Heart left ventricle (tissue), 16 donors: Measurements from ENCODE around the gene POLR1A. TPM values are rescaled to one million over a fixed set of nuclear protein-coding genes. Genes with fewer than 3 reads are reported as not detected.
A peak's percentile ranks its signal among the peaks of the same experiment; 100 is the strongest.

ENCODE experiments used
- ATAC-seq, 4 donors: fragments of 200-7000 bp; cut with Tn5 transposase; one replicate each; pipeline ENCODE4 v1.9.1; 2020 to 2022; ENCODE audit warnings: moderate library complexity in 4 of 4, mild to moderate bottlenecking in 3 of 4, moderate number of reproducible peaks in 1 of 4
- DNase-seq, 5 donors: peaks; one replicate each; pipeline ENCODE4 v3.0.0-alpha.2; 2020
- H3K27ac ChIP-seq, 12 donors: fragments of 200-600 bp; sonication (generic) in 4 of 12; one replicate each; pipeline versions ENCODE4 v1.5.0 to v1.8.0; 2016 to 2022; ENCODE audit warnings: mild to moderate bottlenecking in 2 of 12
- H3K27me3 ChIP-seq, 9 donors: fragments of 200-600 bp; sonication (generic) in 2 of 9; one replicate each; pipeline versions ENCODE4 v1.5.1 to v1.8.0; 2016 to 2022; ENCODE audit warnings: mild to moderate bottlenecking in 3 of 9
- H3K36me3 ChIP-seq, 9 donors: fragments of 200-600 bp; sonication (generic) in 2 of 9; one replicate each; pipeline versions ENCODE4 v1.5.0 to v1.8.0; 2018 to 2022; ENCODE audit warnings: mild to moderate bottlenecking in 2 of 9
- H3K4me1 ChIP-seq, 12 donors: fragments of 200-600 bp; sonication (generic) in 4 of 12; one replicate each; pipeline versions ENCODE4 v1.5.0 to v1.8.0; 2016 to 2022; ENCODE audit warnings: mild to moderate bottlenecking in 3 of 12
- H3K4me3 ChIP-seq, 12 donors: fragments of 200-600 bp; sonication (generic) in 4 of 12; one replicate each; pipeline versions ENCODE4 v1.5.0 to v1.8.0; 2017 to 2022; ENCODE audit warnings: mild to moderate bottlenecking in 9 of 12, moderate library complexity in 4 of 12
- H3K9me3 ChIP-seq, 12 donors: fragments of 200-600 bp; sonication (generic) in 4 of 12; one replicate each; pipeline versions ENCODE4 v1.5.0 to v1.8.0; 2016 to 2022; ENCODE audit warnings: mild to moderate bottlenecking in 1 of 12
- POLR2A ChIP-seq, 2 donors: fragments of 450-650 bp; IDR thresholded peaks; one replicate each; pipeline ENCODE4 v1.6.1; 2017; ENCODE audit warnings: antibody characterized with exemption in 2 of 2, mild to moderate bottlenecking in 2 of 2, moderate library complexity in 2 of 2
- WGBS, 4 donors: extraction: QIAGEN DNeasy Blood & Tissue Kit in 2 of 4; methylation state at CpG; one replicate each; pipeline versions ENCODE4 v1.1.5 to v1.1.7; 2013 to 2018; 5-methylcytosine and 5-hydroxymethylcytosine counted together
- intact Hi-C, 10 donors: fragments of 100-400 bp; cut with DNase I; formaldehyde crosslinking; loops; one replicate each; pipeline versions ENCODE4 v1.11.1 to v1.14.2; 2022
- long read RNA-seq, 3 donors: library from polyadenylated mRNA; unstranded; transcript quantifications; one replicate each; pipeline ENCODE4 v2.0.0, GENCODE V29; 2020 to 2021
- polyA plus RNA-seq, 2 donors: library from polyadenylated mRNA; stranded (reverse); fragments of 200-250 nt; gene quantifications; one replicate each; pipeline ENCODE4 v1.2.3, GENCODE V29; 2013
- total RNA-seq, 9 donors: library from RNA; depleted of rRNA in 2 of 9; stranded (reverse); fragments of >200 nt in 2 of 9; fragmentation: NEBNext Ultra II Directional in 3 of 9; extraction: Animal tissue kit (Norgen Biotek cat#: 25700) in 3 of 9; gene quantifications; one replicate each; pipeline versions ENCODE4 v1.1.0 to v1.2.4, GENCODE V29; 2016 to 2023
- TF ChIP-seq, protein P1 (sequence below), 12 donors: fragments of 200-600 bp; sonication (generic) in 4 of 12; IDR thresholded peaks; one replicate each; pipeline versions ENCODE4 v1.5.0 to v1.8.0; 2018 to 2022; ENCODE audit warnings: antibody characterized with exemption in 12 of 12, mild to moderate bottlenecking in 5 of 12
- donor health status: ischemic (EF 13 %, LVEDD 7.1; RV severe dilation, severe dysfunction).
- donor health status: healthy with polysubstance abuse.
- donor health status: DM: no; HTN: yes; CAD: no.
- donor health status: DM: no; HTN: no; CAD: no.
- donor health status: ischemic (EF 25% LVEDD 6.9; RV normal size, moderate dysfunction).
- donor health status: ischemic (EF 25% LVEDD 5.7; RV mildly dilated, moderate dysfunction).
- donor health status: healthy.
- donor health status: DM: yes; HTN: yes; CAD: no.
- donor health status: ischemic (EF 35%, LVEDD 5.7; RV mildly dilated, moderate dysfunction).
- donor health status: nonischemic (EF 11% LVEDD 7.7; RV severe dilation, severe dysfunction).
- donor health status: DM: yes; HTN: yes; CAD: no.
- donor health status: PGD.
- donor health status: ischemic (EF 29% LVEDD 5.4; RV normal size, mild dysfunction).
- donor health status: nonischemic (EF 23%, LVEDD 6.1; RV moderate dilation, normal function).

POLR1A gene
- total RNA-seq (10 to 100 TPM; 14.6 to 25.4 (median 20.8) TPM), polyA plus RNA-seq (10 to 100 TPM in 1 of 2 donors, 1 to 10 TPM in 1; 4.2 to 10.1 TPM)
- long read RNA-seq, donor 1, partial matches to known transcripts: 3 of 8 reads
- long read RNA-seq, donor 1, other reads (novel, unspliced or antisense): 5 of 8 reads
- long read RNA-seq, donor 2, full-length matches to known transcripts: 1 of 15 reads
- long read RNA-seq, donor 2, partial matches to known transcripts: 7 of 15 reads
- long read RNA-seq, donor 2, other reads (novel, unspliced or antisense): 7 of 15 reads
- long read RNA-seq, donor 3, partial matches to known transcripts: 5 of 9 reads
- long read RNA-seq, donor 3, other reads (novel, unspliced or antisense): 4 of 9 reads

DNA sequence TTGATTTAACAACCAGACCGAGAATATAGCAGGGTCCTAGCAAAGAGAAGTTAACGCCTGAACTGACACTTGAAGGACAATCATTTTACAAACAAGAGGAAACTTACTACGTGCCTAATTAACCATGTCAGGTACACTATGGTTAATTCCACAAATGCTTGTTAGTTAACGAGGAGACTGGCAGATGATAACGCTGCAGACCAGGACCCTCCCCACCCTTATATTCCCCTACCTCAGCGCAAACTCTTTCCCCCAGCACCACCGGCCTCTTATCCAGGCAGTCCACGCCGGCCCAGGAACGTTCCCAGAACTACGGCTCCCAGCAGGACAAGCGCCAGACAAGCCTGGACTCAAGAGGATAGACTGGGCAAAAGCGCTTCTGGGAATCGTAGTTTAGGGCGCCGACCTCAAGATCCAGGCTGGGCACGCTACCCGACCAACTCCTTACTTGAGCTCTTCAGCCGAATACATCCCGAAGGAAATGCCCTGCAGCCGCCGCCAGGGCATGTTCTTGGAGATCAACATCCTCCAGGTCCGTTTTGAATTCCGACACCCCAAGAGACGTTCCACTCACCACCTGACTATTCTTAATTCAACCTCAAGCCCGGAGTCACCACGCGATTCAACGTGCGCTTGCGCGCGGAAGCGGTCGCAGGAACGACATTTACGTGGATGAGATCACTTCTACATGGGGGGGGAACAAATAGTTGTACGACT is at the start of gene POLR1A:
TSS of gene POLR1A (minus strand) at position 635 of the 717 bp plus-strand sequence. CDS start at position 525, 110 bp downstream.
- Histone ChIP-seq H3K27me3 (no peaks in the 10 kb centered on the region), H3K27ac (peak within 1 kb of the TSS; percentile 66 to 89 (median 84)), H3K9me3 (no peaks in the 10 kb centered on the region), H3K36me3 (peaks cover 0 to 49% (median 26%) of the 10 kb centered on the region in 9 donors), H3K4me1 (peaks cover 5 to 41% (median 32%) of the 10 kb centered on the region in 12 donors), H3K4me3 (peak within 1 kb of the TSS; percentile 65 to 93 (median 77))
- 0% methylated on average over 38 of the region's 38 CpGs for WGBS, 4 donors
- ATAC-seq (peak; percentile 95 to 97 (median 96)), DNase-seq (peak; percentile 88 to 94 (median 91))
- no peak for TF ChIP-seq POLR2A (IDR thresholded peaks at IDR 0.05)
- TF ChIP-seq, protein P1, sequence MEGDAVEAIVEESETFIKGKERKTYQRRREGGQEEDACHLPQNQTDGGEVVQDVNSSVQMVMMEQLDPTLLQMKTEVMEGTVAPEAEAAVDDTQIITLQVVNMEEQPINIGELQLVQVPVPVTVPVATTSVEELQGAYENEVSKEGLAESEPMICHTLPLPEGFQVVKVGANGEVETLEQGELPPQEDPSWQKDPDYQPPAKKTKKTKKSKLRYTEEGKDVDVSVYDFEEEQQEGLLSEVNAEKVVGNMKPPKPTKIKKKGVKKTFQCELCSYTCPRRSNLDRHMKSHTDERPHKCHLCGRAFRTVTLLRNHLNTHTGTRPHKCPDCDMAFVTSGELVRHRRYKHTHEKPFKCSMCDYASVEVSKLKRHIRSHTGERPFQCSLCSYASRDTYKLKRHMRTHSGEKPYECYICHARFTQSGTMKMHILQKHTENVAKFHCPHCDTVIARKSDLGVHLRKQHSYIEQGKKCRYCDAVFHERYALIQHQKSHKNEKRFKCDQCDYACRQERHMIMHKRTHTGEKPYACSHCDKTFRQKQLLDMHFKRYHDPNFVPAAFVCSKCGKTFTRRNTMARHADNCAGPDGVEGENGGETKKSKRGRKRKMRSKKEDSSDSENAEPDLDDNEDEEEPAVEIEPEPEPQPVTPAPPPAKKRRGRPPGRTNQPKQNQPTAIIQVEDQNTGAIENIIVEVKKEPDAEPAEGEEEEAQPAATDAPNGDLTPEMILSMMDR (IDR thresholded peaks at IDR 0.05): no peak
- intact Hi-C loops: no loop called here

DNA sequence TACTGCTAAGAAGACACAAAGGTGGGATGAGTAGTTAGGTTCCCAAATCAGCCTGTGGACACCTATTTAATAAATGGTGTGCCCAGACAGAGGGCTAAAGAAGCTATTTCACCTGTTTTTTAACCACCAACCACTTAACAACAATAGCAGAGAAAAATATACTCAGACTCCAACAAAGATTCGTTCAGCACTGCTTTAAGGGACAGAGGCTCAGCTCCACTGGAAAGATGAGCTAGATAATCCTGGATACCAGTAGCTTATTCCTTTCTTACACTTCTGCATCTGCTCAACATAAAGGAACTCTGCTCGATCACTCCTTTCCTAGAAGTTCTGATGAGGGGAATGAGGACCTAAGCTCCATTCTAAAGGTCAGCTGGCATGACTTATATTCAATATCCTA is 44.8 kb upstream of the POLR1A start:
- Histone ChIP-seq H3K27ac (no peak overlapping the region), H3K27me3 (no peaks in the 10 kb centered on the region), H3K4me1 (no peaks in the 10 kb centered on the region), H3K36me3 (peaks cover 0 to 95% (median 85%) of the 10 kb centered on the region in 9 donors), H3K9me3 (no peaks in the 10 kb centered on the region), H3K4me3 (no peak overlapping the region)
- WGBS, 4 donors: 85 to 98% (median 94%) methylated on average over 2 of the region's 2 CpGs
- no peak for ATAC-seq
- TF ChIP-seq POLR2A (IDR thresholded peaks at IDR 0.05): no peak
- TF ChIP-seq, protein P1 (IDR thresholded peaks at IDR 0.05): no peak
- no peak for DNase-seq
- intact Hi-C loops: no loop called here

DNA sequence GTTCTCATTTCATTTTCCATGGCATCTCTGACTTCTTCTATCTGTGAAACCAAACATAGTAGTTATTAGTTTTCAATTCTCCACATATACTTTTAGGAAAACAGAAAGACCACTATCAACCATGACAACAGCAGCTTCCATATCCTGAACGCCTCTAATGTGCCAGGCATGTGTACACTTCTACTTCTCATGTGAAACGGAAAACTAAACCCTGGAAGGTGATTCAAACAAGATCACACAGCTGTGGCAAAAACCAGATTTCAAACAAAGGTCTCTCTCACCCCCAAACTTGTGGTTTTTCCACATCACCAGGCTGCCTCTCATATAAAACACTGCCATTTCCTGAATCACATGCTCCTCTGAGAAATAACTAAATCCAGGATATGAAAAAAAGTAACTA is 42.1 kb upstream of the POLR1A start:
- peaks cover 0 to 100% (median 96%) of the 10 kb centered on the region in 9 donors for H3K36me3 ChIP-seq
- WGBS, 4 donors: 86 to 96% (median 90%) methylated on average over 2 of the region's 2 CpGs
- no peak for TF ChIP-seq POLR2A (IDR thresholded peaks at IDR 0.05)
- TF ChIP-seq, protein P1 (IDR thresholded peaks at IDR 0.05): no peak
- no peak overlapping the region for H3K27ac ChIP-seq
- ATAC-seq: no peak
- no peak for DNase-seq
- no peaks in the 10 kb centered on the region for H3K27me3 ChIP-seq
- no peaks in the 10 kb centered on the region for H3K9me3 ChIP-seq
- H3K4me1 ChIP-seq: peaks cover 0 to 8% (median 0%) of the 10 kb centered on the region in 12 donors
- H3K4me3 ChIP-seq: no peak overlapping the region
- intact Hi-C loops: no loop called here
